Endothelial cell of umbilical vein (primary cell): ENCODE data around the gene ABCA2.

Experiments used
- CTCF ChIP-seq, 2 donors: IDR thresholded peaks; 1 replicate in 1 of 2; 2 replicates in 1 of 2; pipeline ENCODE4 v1.5.1; 2011; ENCODE audit warnings: low read length in 2 of 2, mild to moderate bottlenecking in 2 of 2, moderate library complexity in 2 of 2, control low read depth in 1 of 2, inconsistent platforms in 1 of 2, low read depth in 1 of 2; ENCODE audit not compliant: insufficient read depth in 1 of 2; ENCODE audit errors: extremely low read depth in 1 of 2
- EZH2 ChIP-seq: IDR thresholded peaks from 2 replicates; pipeline ENCODE4 v1.6.1; 2012; ENCODE audit warnings: borderline replicate concordance, low read depth, mild to moderate bottlenecking, moderate library complexity, low read length, inconsistent platforms; ENCODE audit not compliant: severe bottlenecking
- FOS ChIP-seq: IDR thresholded peaks from 2 replicates; pipeline ENCODE4 v1.6.1; 2011; ENCODE audit warnings: mild to moderate bottlenecking, low read length, moderate library complexity, borderline replicate concordance; ENCODE audit not compliant: insufficient read depth
- JUN ChIP-seq: IDR thresholded peaks from 2 replicates; pipeline ENCODE4 v1.6.1; 2011; ENCODE audit warnings: borderline replicate concordance, low read depth; ENCODE audit not compliant: insufficient read length, insufficient read depth
- MAX ChIP-seq: IDR thresholded peaks from 2 replicates; pipeline ENCODE4 v1.6.1; 2011; ENCODE audit not compliant: insufficient read depth, insufficient read length
- POLR2A ChIP-seq: IDR thresholded peaks from 2 replicates; pipeline ENCODE4 v1.6.1; 2012; ENCODE audit warnings: low read depth, mild to moderate bottlenecking, control low read depth, low read length
- POLR2AphosphoS5 ChIP-seq: IDR thresholded peaks from 2 replicates; pipeline ENCODE4 v1.6.1; 2012; ENCODE audit warnings: low read depth, mild to moderate bottlenecking, control low read depth, low read length, moderate library complexity; ENCODE audit not compliant: insufficient read depth

DNA sequence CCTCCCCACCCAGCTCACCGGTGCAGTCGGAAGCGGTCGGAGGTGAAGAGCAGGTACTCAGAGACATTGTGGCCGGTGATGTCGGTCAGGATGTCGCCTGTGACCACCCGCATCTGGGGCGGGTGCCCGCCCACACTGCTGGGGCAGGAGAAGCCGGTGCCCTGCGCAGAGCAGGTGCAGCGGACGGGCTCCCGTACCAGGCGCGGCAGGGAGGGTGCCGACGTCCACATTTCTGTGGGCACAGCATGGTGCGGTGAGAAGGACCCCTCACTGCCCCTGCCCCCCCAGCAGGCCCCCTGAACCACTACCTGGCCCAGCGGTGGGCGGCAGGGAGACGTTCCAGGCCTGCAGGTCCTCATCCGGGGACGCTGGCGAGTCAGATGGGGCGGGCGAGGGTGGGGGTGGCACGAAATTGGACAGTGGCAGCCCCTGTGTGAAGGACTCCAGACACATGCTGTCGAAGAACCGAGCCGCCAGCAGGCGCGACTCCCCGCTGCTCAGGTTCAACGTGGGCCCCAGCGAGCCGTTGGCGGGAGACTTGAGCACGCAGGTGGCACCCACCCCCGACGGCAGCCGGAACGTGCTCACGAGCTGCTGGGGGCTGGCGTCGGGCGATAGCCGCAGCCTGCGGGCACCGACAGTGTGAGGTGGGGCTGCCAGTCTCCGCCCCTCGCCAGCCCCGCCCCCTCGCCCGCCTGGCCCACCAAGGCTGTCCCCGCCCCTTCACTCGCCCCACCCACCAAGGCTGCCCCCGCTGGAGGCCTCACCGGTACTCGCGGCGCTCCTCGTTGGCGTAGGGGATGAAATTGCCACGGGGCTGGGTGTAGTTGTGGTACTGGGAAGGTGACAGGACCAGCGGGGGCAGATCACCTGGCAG, 15.1 kb downstream of the ABCA2 start:
- no peak for TF ChIP-seq CTCF (IDR thresholded peaks at IDR 0.05; ENCODE audit: extremely low read depth in 1 of 2, insufficient read depth in 1 of 2, low read depth in 1 of 2, low read length in 2 of 2)
- no peak for TF ChIP-seq MAX
- TF ChIP-seq FOS = no peak
- no peak for TF ChIP-seq JUN
- TF ChIP-seq POLR2A = no peak
- TF ChIP-seq POLR2AphosphoS5 = no peak
- TF ChIP-seq EZH2 = no peak
